Measurements from ENCODE around the gene SCFD2. TPM values are rescaled to one million over a fixed set of nuclear protein-coding genes. Genes with fewer than 3 reads are reported as not detected.

Gene SCFD2
- total and polyA plus RNA-seq, 2 of the 8 experiments (the other 6 are each of a cell fraction or from before 2014, with no cell fraction given): 6.2 to 10.2 TPM

DNA sequence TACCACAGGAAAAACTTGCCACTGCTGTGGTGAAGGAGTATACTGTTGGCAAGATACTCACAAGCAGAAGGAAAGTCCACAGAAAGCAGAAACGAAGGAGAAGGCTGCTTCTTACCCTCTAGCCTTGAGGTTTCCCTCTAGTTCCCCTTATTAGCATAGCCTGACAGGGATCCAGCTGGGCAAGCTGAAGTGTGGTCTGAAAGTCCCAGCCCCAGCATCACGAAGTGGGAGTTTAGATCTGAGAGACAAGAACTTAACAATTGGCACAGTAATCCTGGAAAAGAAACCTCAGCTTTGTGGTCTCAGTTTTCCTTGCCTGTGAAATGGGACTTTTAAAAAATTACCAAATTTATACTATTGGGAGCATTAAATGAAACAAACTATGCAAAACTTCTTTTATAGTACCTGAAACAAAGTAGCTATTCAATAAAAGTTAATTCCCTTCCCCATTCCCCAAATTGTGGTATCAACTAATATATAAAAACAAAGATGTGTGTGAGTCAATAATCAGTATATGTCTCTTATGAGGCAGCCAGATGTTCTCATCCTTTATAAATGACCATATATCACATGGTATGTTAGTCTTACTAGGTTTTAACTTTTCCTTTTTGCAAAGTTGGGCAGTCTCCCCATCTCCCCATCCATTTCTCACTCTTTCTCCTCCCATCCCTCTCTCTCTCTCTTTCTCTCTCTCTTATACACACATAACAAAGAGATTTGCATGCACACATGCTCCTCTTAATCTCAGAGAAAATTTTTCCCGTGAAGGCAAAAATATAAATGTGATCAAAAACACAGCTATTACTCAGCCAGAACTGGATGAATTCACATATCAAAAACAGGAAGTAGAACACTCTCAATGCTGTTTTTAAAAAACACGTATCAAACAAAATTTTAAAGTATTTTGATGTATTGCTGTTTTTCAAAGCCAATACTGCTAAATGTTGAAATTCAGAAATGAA lies 57.8 kb downstream of the SCFD2 start:
- no peak for FAIRE-seq
- CTCF ChIA-PET (ENCODE audit: partially characterized antibody): interaction anchor here (1.2 kb wide), 1 partner anchor 292 kb away, joined by 3 read pairs; no protein-coding TSS in a partner anchor
- H2AFZ ChIP-seq (ENCODE audit: low read length): no peak overlapping the region
- no peak for TF ChIP-seq NANOG (IDR thresholded peaks at IDR 0.05; ENCODE audit: insufficient read depth, low read depth, low read length, poor library complexity, severe bottlenecking)
- no peak for TF ChIP-seq HDAC2 (IDR thresholded peaks at IDR 0.05; ENCODE audit: borderline replicate concordance in 1 of 2, low read depth in 2 of 2, low read length in 2 of 2)
- TF ChIP-seq RXRA (IDR thresholded peaks at IDR 0.05; ENCODE audit: insufficient read depth, low read depth, low read length): no peak
- no peak for TF ChIP-seq RFX5 (IDR thresholded peaks at IDR 0.05; ENCODE audit: borderline replicate concordance, low read depth, low read length)
- TF ChIP-seq TEAD4 (IDR thresholded peaks at IDR 0.05; ENCODE audit: low read depth, low read length): no peak
- TF ChIP-seq EGR1 (IDR thresholded peaks at IDR 0.05; ENCODE audit: borderline replicate concordance, low read depth, low read length): no peak
- no peak for TF ChIP-seq ZNF274 (IDR thresholded peaks at IDR 0.05; ENCODE audit: borderline replicate concordance, extremely low read depth, low read length)
- TF ChIP-seq, protein P1, sequence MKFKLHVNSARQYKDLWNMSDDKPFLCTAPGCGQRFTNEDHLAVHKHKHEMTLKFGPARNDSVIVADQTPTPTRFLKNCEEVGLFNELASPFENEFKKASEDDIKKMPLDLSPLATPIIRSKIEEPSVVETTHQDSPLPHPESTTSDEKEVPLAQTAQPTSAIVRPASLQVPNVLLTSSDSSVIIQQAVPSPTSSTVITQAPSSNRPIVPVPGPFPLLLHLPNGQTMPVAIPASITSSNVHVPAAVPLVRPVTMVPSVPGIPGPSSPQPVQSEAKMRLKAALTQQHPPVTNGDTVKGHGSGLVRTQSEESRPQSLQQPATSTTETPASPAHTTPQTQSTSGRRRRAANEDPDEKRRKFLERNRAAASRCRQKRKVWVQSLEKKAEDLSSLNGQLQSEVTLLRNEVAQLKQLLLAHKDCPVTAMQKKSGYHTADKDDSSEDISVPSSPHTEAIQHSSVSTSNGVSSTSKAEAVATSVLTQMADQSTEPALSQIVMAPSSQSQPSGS (IDR thresholded peaks at IDR 0.05; ENCODE audit: low read length): no peak
- TF ChIP-seq SIN3A (conservative IDR thresholded peaks at IDR 0.05 in 1 of 2, IDR thresholded peaks at IDR 0.05 in 1 of 2; ENCODE audit: low read depth in 1 of 2, low read length in 2 of 2): no peak

More for the DNA sequence above, 57.8 kb downstream of the SCFD2 start:
- no peak for DNase-seq (ENCODE audit: low read depth in 1 of 2, low spot score in 2 of 2)
- 75% methylated on average over 4 of the region's 4 CpGs; no CpG with 5 or more reads in 1 of the 2 experiments for WGBS, 2 experiments (ENCODE audit: extremely low coverage in 1 of 2, insufficient coverage in 1 of 2, insufficient read length in 1 of 2, insufficient replicate concordance in 2 of 2, low coverage in 1 of 2, low lambda C conversion rate in 2 of 2, missing lambda C conversion rate in 1 of 2)
- H3K4me2 ChIP-seq (ENCODE audit: insufficient read depth in 1 of 2, low read depth in 2 of 2, low read length in 2 of 2): no peak overlapping the region
- no peak overlapping the region for H3K14ac ChIP-seq (ENCODE audit: insufficient read length)
- no peak overlapping the region for H3K56ac ChIP-seq (replicated peaks; ENCODE audit: insufficient read length, low read depth, low read length)
- H4K20me1 ChIP-seq (replicated peaks in 1 of 2; ENCODE audit: control insufficient read depth in 1 of 2, insufficient read depth in 2 of 2, low read length in 2 of 2): no peaks in the 10 kb centered on the region
- H2BK12ac ChIP-seq (ENCODE audit: low read depth, low read length): no peak overlapping the region
- POLR2A ChIA-PET (ENCODE audit: partially characterized antibody): interaction anchor here (0.6 kb wide), 1 partner anchor 95 kb away, joined by 4 read pairs; no protein-coding TSS in a partner anchor
- no peaks in the 10 kb centered on the region for H3K79me1 ChIP-seq (ENCODE audit: low read depth, low read length)
- no peak overlapping the region for H2BK15ac ChIP-seq (ENCODE audit: low read length)
- H3K23ac ChIP-seq (ENCODE audit: insufficient read length): no peak overlapping the region
- no peak overlapping the region for H4K8ac ChIP-seq (ENCODE audit: extremely low read depth, insufficient read depth, low read length)
- H2BK5ac ChIP-seq (ENCODE audit: low read depth, low read length): no peak overlapping the region
- H2AK5ac ChIP-seq (ENCODE audit: low read depth, low read length): no peak overlapping the region
- H4K5ac ChIP-seq (ENCODE audit: insufficient read length, low read depth, low read length): no peak overlapping the region
- H3K4me1 ChIP-seq (replicated peaks in 1 of 4; ENCODE audit: control insufficient read depth in 3 of 4, insufficient read depth in 4 of 4, low read length in 3 of 4): no peaks in the 10 kb centered on the region
- H3K23me2 ChIP-seq (ENCODE audit: low read depth, low read length): no peaks in the 10 kb centered on the region; the same call in 1 of the 2 replicates
- H3K79me2 ChIP-seq (ENCODE audit: control insufficient read depth in 1 of 2, insufficient read depth in 2 of 2, low read length in 2 of 2): no peaks in the 10 kb centered on the region
- H2BK120ac ChIP-seq (replicated peaks; ENCODE audit: low read depth, low read length): no peak overlapping the region
- H3K27me3 ChIP-seq (replicated peaks in 1 of 4; ENCODE audit: control insufficient read depth in 3 of 4, extremely low read depth in 1 of 4, insufficient read depth in 3 of 4, low read length in 3 of 4): no peaks in the 10 kb centered on the region
- H3K4me3 ChIP-seq (ENCODE audit: extremely low read depth in 1 of 4, insufficient read depth in 2 of 4, low read depth in 3 of 4, low read length in 4 of 4): no peak overlapping the region
- H4K91ac ChIP-seq (replicated peaks; ENCODE audit: insufficient read length, low read length): no peak overlapping the region
- no peak overlapping the region for H3K9ac ChIP-seq (replicated peaks in 1 of 4; ENCODE audit: extremely low read depth in 1 of 4, low read depth in 3 of 4, low read length in 3 of 4)
- no peak overlapping the region for H3K27ac ChIP-seq (ENCODE audit: low read depth, low read length)
- no peaks in the 10 kb centered on the region for H3K36me3 ChIP-seq (ENCODE audit: control insufficient read depth in 2 of 4, insufficient read depth in 4 of 4, low read length in 3 of 4)
- no peaks in the 10 kb centered on the region for H3K9me3 ChIP-seq (ENCODE audit: insufficient read depth in 2 of 2, low read depth in 1 of 2, low read length in 1 of 2)
- H3K4ac ChIP-seq (replicated peaks; ENCODE audit: insufficient read length, low read depth, low read length): no peak overlapping the region
- no peak overlapping the region for H3K18ac ChIP-seq (ENCODE audit: extremely low read depth, low read length)
- no peak overlapping the region for H2BK20ac ChIP-seq (ENCODE audit: low read length)

Data from H1 (cell line).